SIG-M5 (cell line): ENCODE measurements around the gene SH3BP5.

Experiments
- DNase-seq: peaks from one replicate; lab custom pipeline; 2025; lab: John Stamatoyannopoulos, UW

Gene SH3BP5

GRCh38 chr3:15325228-15325627 is 7.2 kb downstream of the SH3BP5 start:
- DNase-seq, result no peak

- no peak for DNase-seq
These were observed 8.0 kb downstream of the SH3BP5 start for GRCh38 chr3:15324379-15324808.

- DNase-seq, result no peak
These were observed 9.3 kb downstream of the SH3BP5 start for GRCh38 chr3:15323063-15323462.

GRCh38 chr3:15321349-15321748 is 11.0 kb downstream of the SH3BP5 start:
- no peak for DNase-seq

GRCh38 chr3:15319575-15319974 is 12.8 kb downstream of the SH3BP5 start:
- no peak for DNase-seq

GRCh38 chr3:15319136-15319535 is 13.2 kb downstream of the SH3BP5 start:
- no peak for DNase-seq

- no peak for DNase-seq
These were observed 13.7 kb downstream of the SH3BP5 start for GRCh38 chr3:15318661-15319060.

- DNase-seq, result no peak
These were observed 15.4 kb downstream of the SH3BP5 start for GRCh38 chr3:15316998-15317435.

- no peak for DNase-seq
These were observed 17.4 kb downstream of the SH3BP5 start for GRCh38 chr3:15315003-15315402.

GRCh38 chr3:15314276-15314675 is 18.1 kb downstream of the SH3BP5 start:
- DNase-seq, result no peak

GRCh38 chr3:15313461-15313860 is 18.9 kb downstream of the SH3BP5 start:
- no peak for DNase-seq

GRCh38 chr3:15312550-15312949 is 19.8 kb downstream of the SH3BP5 start:
- DNase-seq, result no peak

GRCh38 chr3:15310491-15311370 is 21.7 kb downstream of the SH3BP5 start:
- no peak for DNase-seq

- DNase-seq, result no peak
These were observed 22.6 kb downstream of the SH3BP5 start for GRCh38 chr3:15309662-15310335.

- DNase-seq, result no peak
These were observed 24.8 kb downstream of the SH3BP5 start for GRCh38 chr3:15307580-15307979.

GRCh38 chr3:15306979-15307359 is 25.4 kb downstream of the SH3BP5 start:
- DNase-seq, result no peak

- DNase-seq, result no peak
These were observed 27.0 kb downstream of the SH3BP5 start for GRCh38 chr3:15305359-15305844.

- no peak for DNase-seq
These were observed 28.7 kb downstream of the SH3BP5 start for GRCh38 chr3:15303728-15304127.

GRCh38 chr3:15303216-15303615 is 29.2 kb downstream of the SH3BP5 start:
- no peak for DNase-seq

GRCh38 chr3:15301761-15302160 is 30.6 kb downstream of the SH3BP5 start:
- DNase-seq, result no peak

GRCh38 chr3:15300323-15301078 is 31.9 kb downstream of the SH3BP5 start:
- no peak for DNase-seq

GRCh38 chr3:15299036-15299435 is 33.4 kb downstream of the SH3BP5 start:
- no peak for DNase-seq
